ENCODE results near the gene PFKFB4.

- TF ChIP-seq CTCF (IDR thresholded peaks at IDR 0.05) (no peak), EP300 (IDR thresholded peaks at IDR 0.05; ENCODE audit: borderline replicate concordance in 1 of 2, low read depth in 1 of 2, low read length in 1 of 2) (no peak), TAF1 (IDR thresholded peaks at IDR 0.05; ENCODE audit: borderline replicate concordance, low read depth, low read length) (no peak), JUND (IDR thresholded peaks at IDR 0.05) (no peak)
Observed at GRCh38 chr3:48555949-48556795, 431 bp downstream of the PFKFB4 start.
